ENCODE data around the gene ANKRD2.
"Not testable (repeated sequence)": the region's sequence is repeated elsewhere in the genome, so short reads cannot be mapped to it uniquely, and the experiment has no call there.

The ANKRD2 gene, protein sequence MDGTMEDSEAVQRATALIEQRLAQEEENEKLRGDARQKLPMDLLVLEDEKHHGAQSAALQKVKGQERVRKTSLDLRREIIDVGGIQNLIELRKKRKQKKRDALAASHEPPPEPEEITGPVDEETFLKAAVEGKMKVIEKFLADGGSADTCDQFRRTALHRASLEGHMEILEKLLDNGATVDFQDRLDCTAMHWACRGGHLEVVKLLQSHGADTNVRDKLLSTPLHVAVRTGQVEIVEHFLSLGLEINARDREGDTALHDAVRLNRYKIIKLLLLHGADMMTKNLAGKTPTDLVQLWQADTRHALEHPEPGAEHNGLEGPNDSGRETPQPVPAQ

GRCh38 chr10:97572214-97572989 lies at the start of gene ANKRD2:
TSS of gene ANKRD2 (plus strand) at chr10:97572779. CDS start at chr10:97572789, 10 bp downstream.
- DNase-seq, result peak; percentile 18

GRCh38 chr10:97522937-97523336 lies 49.6 kb upstream of the ANKRD2 start:
- DNase-seq, result no peak

DNA sequence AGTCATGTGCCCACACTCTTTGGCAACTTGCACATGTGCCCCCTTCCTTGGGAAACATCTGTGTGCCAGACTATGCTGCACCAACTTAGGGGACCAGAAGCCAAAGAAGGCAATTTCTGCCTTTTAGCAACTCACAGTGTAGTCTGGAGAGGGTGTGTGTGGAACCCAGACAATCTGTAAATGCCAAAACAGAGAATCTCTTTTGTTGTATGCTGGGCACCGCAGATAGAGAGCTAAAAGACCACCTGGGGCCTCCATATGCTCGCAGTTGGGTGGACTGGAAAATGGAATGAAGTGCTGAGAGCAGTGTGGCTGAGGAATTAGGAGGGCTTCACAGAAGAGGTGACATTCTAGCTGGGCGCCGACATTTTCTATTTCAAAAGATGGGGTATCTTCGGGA lies 47.5 kb upstream of the ANKRD2 start:
- DNase-seq, result no peak

DNA sequence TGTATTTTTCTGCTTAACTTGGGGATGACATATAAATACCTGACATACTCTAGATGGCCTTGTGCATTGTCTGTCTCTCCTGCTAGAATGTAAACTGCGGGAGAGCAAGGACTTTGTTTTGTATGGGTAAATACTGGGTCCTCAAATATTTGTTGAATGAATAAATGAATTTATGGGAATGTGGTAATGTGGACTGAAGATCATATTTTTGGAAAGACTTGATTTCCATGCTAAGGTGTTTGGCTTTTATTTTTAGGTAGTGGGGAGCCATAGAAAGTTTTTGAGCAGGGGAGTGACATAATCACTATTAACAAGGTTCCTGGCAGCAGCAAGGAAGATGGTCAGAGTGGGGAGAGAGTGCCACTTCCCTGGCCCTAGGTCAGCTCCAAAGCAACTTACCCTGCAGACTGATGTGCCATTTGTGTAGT lies 46.9 kb upstream of the ANKRD2 start:
- DNase-seq, result no peak

GRCh38 chr10:97528876-97529275 lies 43.7 kb upstream of the ANKRD2 start:
- not testable (repeated sequence) for DNase-seq

DNA sequence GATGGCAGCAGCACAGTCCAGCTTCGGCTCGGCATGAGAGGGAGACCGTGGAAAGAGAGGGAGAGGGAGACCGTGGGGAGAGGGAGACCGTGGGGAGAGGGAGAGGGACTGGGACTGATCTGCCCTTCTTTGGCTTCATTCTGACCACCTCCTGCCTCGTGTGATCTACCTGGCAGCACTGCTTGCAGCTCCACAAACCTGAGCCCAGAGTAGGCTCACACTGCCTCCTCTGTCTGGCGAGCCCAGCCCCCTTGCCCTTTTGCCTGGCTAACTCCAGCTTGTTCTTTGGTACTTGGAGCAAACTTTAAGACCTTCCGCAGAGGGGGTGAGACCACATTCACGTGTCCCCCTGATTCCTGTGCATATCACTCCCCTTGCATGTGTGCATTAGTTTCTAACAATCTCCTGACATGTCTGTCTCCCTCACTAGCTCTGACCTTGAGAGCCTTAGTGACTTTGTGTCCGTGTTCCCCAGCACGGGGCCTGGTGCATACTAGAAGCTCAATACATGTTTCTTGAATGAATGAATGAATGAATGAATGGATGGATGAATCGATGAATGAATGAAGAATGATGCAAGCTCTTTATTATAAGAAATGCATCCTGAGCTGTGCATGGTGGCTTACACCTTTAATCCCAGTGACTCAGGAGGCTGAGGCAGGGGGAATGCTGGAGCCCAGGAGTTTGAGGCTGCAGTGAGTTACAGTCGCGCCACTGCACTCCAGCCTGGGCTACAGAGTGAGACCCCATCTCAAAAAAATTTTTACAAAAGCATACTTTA lies 42.7 kb upstream of the ANKRD2 start:
- DNase-seq, result no peak

GRCh38 chr10:97531401-97531986 lies 41.1 kb upstream of the ANKRD2 start:
- DNase-seq, result no peak

GRCh38 chr10:97532935-97533671 lies 39.5 kb upstream of the ANKRD2 start:
- DNase-seq, result no peak

DNA sequence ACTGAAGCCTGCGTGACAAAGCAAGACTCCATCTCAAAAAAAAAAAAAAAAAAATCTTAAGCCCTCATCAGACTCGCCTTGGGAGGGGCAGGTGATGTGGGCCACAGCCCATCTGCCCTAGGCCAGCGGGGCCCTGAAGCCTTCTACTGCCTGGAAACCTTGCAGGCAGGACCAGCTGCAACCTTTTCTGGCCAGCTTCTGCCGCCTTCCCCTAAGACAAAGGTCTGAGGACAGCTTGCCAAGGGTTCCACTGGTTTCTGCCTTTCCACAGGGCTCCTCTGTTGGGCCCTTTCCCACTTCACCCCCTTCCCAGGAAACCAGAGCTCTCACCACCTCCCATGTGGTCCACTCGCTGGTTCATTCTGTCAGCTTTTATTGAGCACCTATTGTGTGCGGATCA lies 38.7 kb upstream of the ANKRD2 start:
- no peak for DNase-seq

DNA sequence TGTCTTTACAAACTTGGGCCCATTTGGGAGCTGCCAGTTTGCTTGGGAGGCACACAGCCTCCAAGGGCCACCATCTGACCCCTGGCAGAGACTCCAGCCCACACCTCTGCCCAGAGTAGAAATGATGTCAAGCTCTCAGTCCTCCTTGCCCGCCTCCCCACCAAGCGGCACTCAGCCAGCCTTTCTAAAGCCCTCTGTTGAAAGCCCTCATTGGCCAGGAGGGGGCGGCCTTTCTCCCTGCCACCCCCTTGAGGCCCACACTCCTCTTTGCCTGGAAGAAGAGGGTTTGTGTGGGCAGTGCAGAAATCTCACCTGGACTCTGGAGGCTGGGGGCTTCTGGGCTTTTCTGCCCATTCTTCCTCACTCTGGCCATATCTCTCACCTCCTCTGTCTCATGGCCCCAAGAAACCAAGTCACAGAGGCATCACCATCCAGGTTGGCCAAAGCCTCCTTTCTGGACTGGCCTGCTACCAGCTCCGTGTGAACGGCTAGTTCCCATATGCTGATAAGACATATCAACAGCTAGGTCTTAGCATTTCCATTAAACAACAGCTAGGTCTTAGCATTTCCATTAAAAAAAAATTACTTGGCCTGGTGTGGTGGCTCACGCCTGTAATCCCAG lies 37.7 kb upstream of the ANKRD2 start:
- DNase-seq, result no peak

GRCh38 chr10:97537186-97537869 lies 35.3 kb upstream of the ANKRD2 start:
- no peak for DNase-seq

DNA sequence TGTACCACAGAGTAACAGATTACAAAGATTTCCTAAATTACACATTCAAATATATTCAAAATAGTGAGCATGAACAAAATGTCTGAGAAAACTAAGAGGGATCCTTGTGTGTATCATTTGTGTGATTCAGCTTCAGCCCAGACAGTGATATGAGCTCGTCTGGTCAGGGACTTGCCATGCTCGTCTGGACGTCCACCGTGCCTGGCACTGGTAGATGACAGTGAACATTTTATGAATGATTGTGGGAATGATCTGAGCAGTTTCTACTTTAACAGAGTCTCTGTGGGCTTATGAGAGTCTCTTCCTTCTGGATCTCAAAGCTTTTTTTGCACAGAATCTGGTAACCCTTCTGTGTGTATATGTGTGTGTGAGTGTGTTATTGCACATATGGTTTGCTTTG lies 34.2 kb upstream of the ANKRD2 start:
- DNase-seq, result no peak

DNA sequence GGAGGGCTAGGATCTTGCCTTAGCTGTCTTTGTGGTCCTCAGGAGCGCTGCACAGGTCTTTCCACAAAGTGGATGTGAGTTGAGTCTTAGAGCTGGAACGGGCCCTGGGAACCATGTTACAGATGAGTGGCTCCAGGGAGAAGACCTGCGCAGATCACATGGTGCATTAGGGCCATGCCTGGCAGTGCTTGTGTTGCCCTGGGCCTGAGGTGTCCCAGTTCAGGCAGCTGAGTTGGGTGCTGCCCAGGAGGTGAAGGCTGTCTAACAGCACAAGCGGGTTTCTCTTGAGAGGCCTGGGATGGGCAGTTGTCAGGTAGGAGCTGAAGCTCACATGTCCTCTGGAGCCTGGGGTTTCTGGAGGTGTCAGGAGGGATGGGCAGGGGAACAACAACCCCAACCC lies 33.7 kb upstream of the ANKRD2 start:
- DNase-seq, result no peak

GRCh38 chr10:97539523-97540200 lies 32.9 kb upstream of the ANKRD2 start:
- no peak for DNase-seq

- no peak for DNase-seq
Measured at GRCh38 chr10:97540669-97541500, 31.7 kb upstream of the ANKRD2 start.

DNA sequence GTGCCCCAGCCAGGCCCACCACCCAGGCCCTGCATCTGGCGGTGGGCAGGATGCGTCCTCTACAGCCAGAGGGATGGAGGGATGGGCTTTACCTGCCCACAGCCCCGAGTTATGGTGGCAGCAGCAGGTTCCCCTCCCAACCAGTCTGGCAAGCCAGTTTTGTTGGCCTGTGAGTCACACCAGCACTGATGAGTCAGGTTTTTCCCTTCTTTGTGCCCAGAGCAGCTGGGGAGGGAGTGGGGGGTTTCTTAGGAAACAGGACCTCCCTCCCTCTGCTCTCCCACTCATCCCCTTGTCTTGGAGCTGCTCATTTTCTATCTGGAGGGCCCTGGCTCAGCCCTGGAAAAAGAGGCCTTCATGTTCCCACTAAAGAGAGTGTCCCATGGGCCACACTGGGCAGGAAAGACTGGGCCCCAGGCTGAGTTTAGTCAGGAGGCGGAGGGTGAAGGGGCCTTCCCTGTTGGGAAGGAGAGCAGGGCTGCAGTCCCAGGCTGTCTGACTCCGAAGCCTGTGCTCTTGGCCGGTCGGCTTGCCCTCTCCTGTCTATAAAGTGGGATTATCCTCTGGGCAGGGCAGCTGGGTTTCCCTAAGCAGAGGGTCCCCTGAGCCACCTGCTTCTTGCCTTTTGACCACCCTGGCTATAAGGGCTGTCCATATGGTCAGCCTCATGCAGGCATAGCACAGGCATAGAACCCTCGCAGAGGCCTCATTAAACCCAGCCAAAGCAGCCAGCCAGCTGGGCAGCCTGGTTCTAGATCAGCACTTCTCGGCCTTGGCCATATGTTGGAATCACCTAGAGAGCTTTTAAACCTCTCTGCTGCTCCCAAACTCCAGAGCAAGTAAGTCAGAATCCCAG lies 30.2 kb upstream of the ANKRD2 start:
- DNase-seq, result no peak

GRCh38 chr10:97543025-97543546 lies 29.5 kb upstream of the ANKRD2 start:
- no peak for DNase-seq

GRCh38 chr10:97546456-97547270 lies 25.9 kb upstream of the ANKRD2 start:
- DNase-seq, result no peak
